ENCODE data around the gene PDHB.
A peak's percentile ranks its signal among the peaks of the same experiment; 100 is the strongest.

The PDHB gene

GRCh38 chr3:58474348-58474911 lies 40.8 kb upstream of the PDHB start:
- TF ChIP-seq SP1 (IDR thresholded peaks at IDR 0.05) (no peak), FOXA1 (IDR thresholded peaks at IDR 0.05) (no peak), BHLHE40 (IDR thresholded peaks at IDR 0.05; ENCODE audit: borderline replicate concordance) (no peak), LEF1 (IDR thresholded peaks at IDR 0.05; ENCODE audit: borderline replicate concordance) (no peak), CTBP1 (IDR thresholded peaks at IDR 0.05; ENCODE audit: borderline replicate concordance) (no peak), ARNT (IDR thresholded peaks at IDR 0.05) (no peak), NFRKB (IDR thresholded peaks at IDR 0.05) (no peak), TARDBP (IDR thresholded peaks at IDR 0.05) (no peak), SUZ12 (IDR thresholded peaks at IDR 0.05) (no peak), PKNOX1 (IDR thresholded peaks at IDR 0.05) (no peak), ZNF384 (IDR thresholded peaks at IDR 0.05) (no peak), ELF4 (IDR thresholded peaks at IDR 0.05) (no peak), FOXK2 (IDR thresholded peaks at IDR 0.05) (no peak), FOXM1 (IDR thresholded peaks at IDR 0.05; ENCODE audit: borderline replicate concordance) (no peak), HDGF (IDR thresholded peaks at IDR 0.05; ENCODE audit: borderline replicate concordance) (no peak), L3MBTL2 (conservative IDR thresholded peaks at IDR 0.05) (no peak)
- no peak for DNase-seq (ENCODE audit: extremely low spot score)
- POLR2A ChIA-PET: interaction anchor here (2.2 kb wide), 1 partner anchor 168 kb away, joined by 6 read pairs; the partner anchor contains the start of genes HTD2 and RPP14
- CTCF ChIA-PET: interaction anchor here (0.7 to 2.3 kb wide), 2 partner anchors 11 to 57 kb away, joined by 3 to 12 read pairs; no protein-coding TSS in a partner anchor

GRCh38 chr3:58473275-58473674 lies 39.6 kb upstream of the PDHB start:
- no peak for TF ChIP-seq NFRKB (IDR thresholded peaks at IDR 0.05)
- TF ChIP-seq L3MBTL2 (conservative IDR thresholded peaks at IDR 0.05): no peak
- TF ChIP-seq CTBP1 (IDR thresholded peaks at IDR 0.05; ENCODE audit: borderline replicate concordance): no peak
- TF ChIP-seq FOXK2 (IDR thresholded peaks at IDR 0.05): no peak
- TF ChIP-seq TARDBP (IDR thresholded peaks at IDR 0.05): no peak
- TF ChIP-seq BHLHE40 (IDR thresholded peaks at IDR 0.05; ENCODE audit: borderline replicate concordance): no peak
- peak; percentile 61 for TF ChIP-seq PKNOX1 (IDR thresholded peaks at IDR 0.05)
- TF ChIP-seq ZNF384 (IDR thresholded peaks at IDR 0.05): no peak
- no peak for DNase-seq (ENCODE audit: extremely low spot score)
- POLR2A ChIA-PET: interaction anchor here (0.7 to 2.2 kb wide), 2 partner anchors 18 to 167 kb away, joined by 4 to 6 read pairs; partner anchors contain the start of genes HTD2 and RPP14
- CTCF ChIA-PET: interaction anchor here (2.3 kb wide), 1 partner anchor 10 kb away, joined by 12 read pairs; no protein-coding TSS in a partner anchor

- peak; percentile 52 for DNase-seq (ENCODE audit: extremely low spot score)
- peak; percentile 47 for TF ChIP-seq L3MBTL2 (conservative IDR thresholded peaks at IDR 0.05)
- TF ChIP-seq SUZ12 (IDR thresholded peaks at IDR 0.05): no peak
- no peak for TF ChIP-seq NFRKB (IDR thresholded peaks at IDR 0.05)
- no peak for TF ChIP-seq FOXK2 (IDR thresholded peaks at IDR 0.05)
- peak; percentile 99 for TF ChIP-seq FOXA1 (IDR thresholded peaks at IDR 0.05)
- no peak for TF ChIP-seq ZNF384 (IDR thresholded peaks at IDR 0.05)
- peak; percentile 76; the same call in 1 of the 2 replicates for TF ChIP-seq CTBP1 (IDR thresholded peaks at IDR 0.05; ENCODE audit: borderline replicate concordance)
- peak; percentile 83 for TF ChIP-seq PKNOX1 (IDR thresholded peaks at IDR 0.05)
- 0 out of 2 replicates have a peak, but pooled peaks have one; percentile 31 for TF ChIP-seq LEF1 (IDR thresholded peaks at IDR 0.05; ENCODE audit: borderline replicate concordance)
- no peak for TF ChIP-seq TARDBP (IDR thresholded peaks at IDR 0.05)
- ChIA-PET CTCF (interaction anchor here (0.6 to 1.3 kb wide), 2 partner anchors 8 to 16 kb away, joined by 3 read pairs; no protein-coding TSS in a partner anchor), POLR2A (interaction anchor here (1.1 to 1.6 kb wide), 4 partner anchors 14 to 165 kb away, joined by 3 to 6 read pairs (median 4); partner anchors contain the start of genes HTD2, KCTD6 and RPP14)
Observed at GRCh38 chr3:58471025-58471887, 37.6 kb upstream of the PDHB start.

- no peak for TF ChIP-seq CTBP1 (IDR thresholded peaks at IDR 0.05; ENCODE audit: borderline replicate concordance)
- no peak for TF ChIP-seq NFRKB (IDR thresholded peaks at IDR 0.05)
- ChIA-PET POLR2A (interaction anchor here (1.4 to 1.6 kb wide), 3 partner anchors 15 to 165 kb away, joined by 3 to 6 read pairs (median 4); partner anchors contain the start of genes HTD2, KCTD6 and RPP14), CTCF (no interaction called here)
- no peak for DNase-seq (ENCODE audit: extremely low spot score)
Observed at GRCh38 chr3:58470363-58471024, 36.9 kb upstream of the PDHB start.

- CTCF ChIA-PET: no interaction called here
- TF ChIP-seq PKNOX1 (IDR thresholded peaks at IDR 0.05) (no peak), LEF1 (IDR thresholded peaks at IDR 0.05; ENCODE audit: borderline replicate concordance) (no peak), FOXA1 (IDR thresholded peaks at IDR 0.05) (no peak), ZNF384 (IDR thresholded peaks at IDR 0.05) (no peak), TARDBP (IDR thresholded peaks at IDR 0.05) (no peak), SUZ12 (IDR thresholded peaks at IDR 0.05) (no peak), CTBP1 (IDR thresholded peaks at IDR 0.05; ENCODE audit: borderline replicate concordance) (no peak), SP1 (IDR thresholded peaks at IDR 0.05) (no peak), L3MBTL2 (conservative IDR thresholded peaks at IDR 0.05) (no peak), FOXM1 (IDR thresholded peaks at IDR 0.05; ENCODE audit: borderline replicate concordance) (no peak), BHLHE40 (IDR thresholded peaks at IDR 0.05; ENCODE audit: borderline replicate concordance) (no peak)
- POLR2A ChIA-PET: no interaction called here
- DNase-seq (ENCODE audit: extremely low spot score): no peak
Observed at GRCh38 chr3:58469096-58469495, 35.5 kb upstream of the PDHB start.
